Vagina (tissue), 2 donors: ENCODE measurements around the gene DNAH9. TPM values are rescaled to one million over a fixed set of nuclear protein-coding genes. Genes with fewer than 3 reads are reported as not detected.
A peak's percentile ranks its signal among the peaks of the same experiment; 100 is the strongest.

ENCODE experiments used
- DNase-seq, 2 donors: peaks; one replicate each; pipeline ENCODE4 v3.0.0-alpha.2; 2017; ENCODE audit errors: extremely low spot score in 2 of 2
- H3K27ac ChIP-seq: fragments of 200-600 bp; sonication (generic); one replicate; pipeline ENCODE4 v1.5.1; 2019
- H3K27me3 ChIP-seq: fragments of 200-600 bp; sonication (generic); one replicate; pipeline ENCODE4 v1.5.1; 2019
- H3K36me3 ChIP-seq, 2 donors: fragments of 200-600 bp; sonication (generic); one replicate each; pipeline ENCODE4 v1.5.1; 2017 to 2019
- H3K4me1 ChIP-seq: fragments of 200-600 bp; sonication (generic); one replicate; pipeline ENCODE4 v1.5.1; 2019
- H3K4me3 ChIP-seq, 2 donors: fragments of 200-600 bp; sonication (generic); 1 replicate in 1 of 2; 2 replicates in 1 of 2; pipeline ENCODE4 v1.5.1; 2016 to 2019
- H3K9me3 ChIP-seq: fragments of 200-600 bp; sonication (generic); one replicate; pipeline ENCODE4 v1.5.1; 2019
- POLR2A ChIP-seq, 2 donors: fragments of 450-650 bp; IDR thresholded peaks; one replicate each; pipeline ENCODE4 v1.6.1; 2017; ENCODE audit warnings: antibody characterized with exemption in 2 of 2, mild to moderate bottlenecking in 2 of 2, moderate library complexity in 2 of 2
- POLR2AphosphoS5 ChIP-seq, 2 donors: sonication (generic); formaldehyde crosslinking; IDR thresholded peaks; one replicate each; pipeline ENCODE4 v1.9.0; 2017; ENCODE audit warnings: antibody characterized with exemption in 2 of 2, mild to moderate bottlenecking in 2 of 2, low read depth in 1 of 2; ENCODE audit not compliant: insufficient read depth in 1 of 2
- intact Hi-C: fragments of 100-400 bp; cut with DNase I; formaldehyde crosslinking; loops from one replicate; pipeline ENCODE4 v1.15.1; 2023
- total RNA-seq: library from RNA; depleted of rRNA; stranded (reverse); fragments of >200 nt; gene quantifications from one replicate; pipeline ENCODE4 v1.2.3, GENCODE V29; 2016
- TF ChIP-seq, protein P1 (sequence below), 3 experiments: fragments of 450-650 bp in 2 of 3; fragments of 200-600 bp in 1 of 3; sonication (generic) in 1 of 3; IDR thresholded peaks; one replicate each; pipeline ENCODE4 v1.5.1; 2017 to 2019; ENCODE audit warnings: antibody characterized with exemption in 3 of 3, mild to moderate bottlenecking in 2 of 3, moderate library complexity in 2 of 3

DNAH9 gene
- total RNA-seq, 1 donor from 2014 or later: not detected

DNA sequence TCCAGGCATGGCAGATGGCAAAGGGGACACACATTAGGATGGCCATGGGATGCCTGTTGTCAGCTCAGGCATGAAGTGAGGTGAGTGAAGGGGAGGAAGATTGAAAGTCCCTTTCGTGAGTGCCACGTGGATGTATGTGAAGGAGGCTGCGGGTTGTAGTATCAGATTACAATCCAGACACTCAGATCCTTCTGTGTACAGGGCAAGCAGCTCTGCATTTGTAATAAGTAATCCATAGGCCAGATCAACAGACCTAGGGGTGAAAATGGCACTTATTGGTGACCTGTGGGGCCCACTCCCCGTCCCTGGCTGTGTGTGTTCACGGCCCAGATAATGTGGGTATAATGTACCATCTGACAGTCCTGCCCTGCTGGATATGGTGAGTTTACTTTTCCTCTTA is 159.5 kb downstream of the DNAH9 start:
- H3K36me3 ChIP-seq: no peaks in the 10 kb centered on the region
- H3K27ac ChIP-seq: no peak overlapping the region
- H3K4me3 ChIP-seq: no peak overlapping the region
- H3K9me3 ChIP-seq: no peaks in the 10 kb centered on the region
- H3K27me3 ChIP-seq: no peaks in the 10 kb centered on the region
- intact Hi-C loops: no loop called here
- no peaks in the 10 kb centered on the region for H3K4me1 ChIP-seq
- no peak for DNase-seq
- TF ChIP-seq POLR2AphosphoS5 (IDR thresholded peaks at IDR 0.05; ENCODE audit: insufficient read depth in 1 of 2, low read depth in 1 of 2): no peak
- TF ChIP-seq POLR2A (IDR thresholded peaks at IDR 0.05): no peak
- TF ChIP-seq, protein P1, sequence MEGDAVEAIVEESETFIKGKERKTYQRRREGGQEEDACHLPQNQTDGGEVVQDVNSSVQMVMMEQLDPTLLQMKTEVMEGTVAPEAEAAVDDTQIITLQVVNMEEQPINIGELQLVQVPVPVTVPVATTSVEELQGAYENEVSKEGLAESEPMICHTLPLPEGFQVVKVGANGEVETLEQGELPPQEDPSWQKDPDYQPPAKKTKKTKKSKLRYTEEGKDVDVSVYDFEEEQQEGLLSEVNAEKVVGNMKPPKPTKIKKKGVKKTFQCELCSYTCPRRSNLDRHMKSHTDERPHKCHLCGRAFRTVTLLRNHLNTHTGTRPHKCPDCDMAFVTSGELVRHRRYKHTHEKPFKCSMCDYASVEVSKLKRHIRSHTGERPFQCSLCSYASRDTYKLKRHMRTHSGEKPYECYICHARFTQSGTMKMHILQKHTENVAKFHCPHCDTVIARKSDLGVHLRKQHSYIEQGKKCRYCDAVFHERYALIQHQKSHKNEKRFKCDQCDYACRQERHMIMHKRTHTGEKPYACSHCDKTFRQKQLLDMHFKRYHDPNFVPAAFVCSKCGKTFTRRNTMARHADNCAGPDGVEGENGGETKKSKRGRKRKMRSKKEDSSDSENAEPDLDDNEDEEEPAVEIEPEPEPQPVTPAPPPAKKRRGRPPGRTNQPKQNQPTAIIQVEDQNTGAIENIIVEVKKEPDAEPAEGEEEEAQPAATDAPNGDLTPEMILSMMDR (IDR thresholded peaks at IDR 0.05): no peak

DNA sequence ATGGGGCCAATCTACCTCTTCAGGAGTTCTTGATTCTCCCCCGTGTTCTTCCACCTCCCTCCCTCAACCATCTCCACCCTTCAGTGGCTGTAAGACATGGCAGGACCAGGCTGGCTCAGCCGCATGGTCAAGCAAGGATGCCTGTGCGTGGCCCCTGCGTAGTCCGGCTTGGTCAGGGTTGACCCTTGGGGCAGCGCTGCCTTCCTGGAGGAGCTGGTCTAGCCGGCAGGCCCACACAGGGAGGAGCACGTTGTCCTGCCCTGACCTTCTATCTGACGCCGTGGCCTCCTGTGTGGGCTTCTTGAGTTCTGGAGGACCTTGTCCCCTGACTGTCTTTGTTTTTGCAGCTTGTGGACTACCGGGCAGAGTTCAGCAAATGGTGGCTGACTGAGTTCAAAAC is 169.8 kb downstream of the DNAH9 start:
- no peak for DNase-seq
- no peak overlapping the region for H3K27ac ChIP-seq
- no peaks in the 10 kb centered on the region for H3K9me3 ChIP-seq
- no peak overlapping the region for H3K4me3 ChIP-seq
- TF ChIP-seq, protein P1 (IDR thresholded peaks at IDR 0.05): no peak
- no peaks in the 10 kb centered on the region for H3K27me3 ChIP-seq
- no peaks in the 10 kb centered on the region for H3K36me3 ChIP-seq
- no peaks in the 10 kb centered on the region for H3K4me1 ChIP-seq
- intact Hi-C loops: loop anchor here (10.0 kb wide), 1 partner anchor 57 kb away; no protein-coding TSS in a partner anchor

DNA sequence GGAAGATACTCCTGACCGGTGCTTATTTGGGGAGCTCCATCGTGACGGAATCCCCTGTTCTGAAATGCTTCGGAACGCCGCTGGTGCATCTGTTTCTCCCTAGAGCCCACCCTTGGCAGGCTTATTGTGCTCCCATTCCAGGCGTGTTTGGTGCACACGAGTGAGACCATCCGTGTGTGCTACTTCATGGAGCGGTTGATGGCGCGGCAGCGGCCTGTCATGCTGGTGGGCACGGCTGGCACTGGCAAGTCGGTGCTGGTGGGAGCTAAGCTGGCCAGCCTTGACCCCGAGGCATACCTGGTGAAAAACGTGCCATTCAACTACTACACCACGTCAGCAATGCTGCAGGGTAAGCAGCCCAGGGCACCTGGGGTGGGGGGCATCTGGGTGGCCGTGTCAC is 170.7 kb downstream of the DNAH9 start:
- intact Hi-C loops: loop anchor here (10.0 kb wide), 1 partner anchor 56 kb away; no protein-coding TSS in a partner anchor

DNA sequence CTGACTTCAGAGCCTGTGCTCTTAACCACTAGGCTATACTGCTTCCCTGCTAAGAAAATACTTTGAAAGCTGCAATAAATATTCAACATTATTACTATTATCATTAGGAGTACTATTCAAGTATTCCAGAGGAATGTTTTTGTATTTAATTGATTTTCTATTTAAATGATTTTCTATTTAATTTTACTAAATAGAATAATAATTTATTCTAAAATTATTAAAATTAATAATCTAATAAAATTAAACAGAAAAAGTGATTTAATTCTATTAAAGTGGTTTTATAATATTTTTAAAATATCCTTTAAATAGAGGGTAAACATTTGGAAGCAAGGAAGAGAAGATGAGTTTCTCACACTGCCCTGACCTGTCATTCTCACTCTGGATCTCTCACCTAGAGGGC is 173.8 kb downstream of the DNAH9 start:
- intact Hi-C loops: no loop called here
- H3K4me1 ChIP-seq: no peaks in the 10 kb centered on the region
- H3K27ac ChIP-seq: no peak overlapping the region
- no peaks in the 10 kb centered on the region for H3K36me3 ChIP-seq
- no peak overlapping the region for H3K4me3 ChIP-seq
- TF ChIP-seq POLR2AphosphoS5 (IDR thresholded peaks at IDR 0.05; ENCODE audit: insufficient read depth in 1 of 2, low read depth in 1 of 2) (no peak), POLR2A (IDR thresholded peaks at IDR 0.05) (no peak)
- TF ChIP-seq, protein P1 (IDR thresholded peaks at IDR 0.05): no peak
- no peak for DNase-seq
- no peaks in the 10 kb centered on the region for H3K27me3 ChIP-seq
- H3K9me3 ChIP-seq: no peaks in the 10 kb centered on the region

More for the DNA sequence above, 170.7 kb downstream of the DNAH9 start:
- no peaks in the 10 kb centered on the region for H3K4me1 ChIP-seq
- no peak overlapping the region for H3K27ac ChIP-seq
- H3K4me3 ChIP-seq: no peak overlapping the region
- H3K36me3 ChIP-seq: no peaks in the 10 kb centered on the region
- H3K27me3 ChIP-seq: no peaks in the 10 kb centered on the region
- no peaks in the 10 kb centered on the region for H3K9me3 ChIP-seq
- TF ChIP-seq, protein P1 (IDR thresholded peaks at IDR 0.05): no peak
- no peak for TF ChIP-seq POLR2AphosphoS5 (IDR thresholded peaks at IDR 0.05; ENCODE audit: insufficient read depth in 1 of 2, low read depth in 1 of 2)
- TF ChIP-seq POLR2A (IDR thresholded peaks at IDR 0.05): no peak
- no peak for DNase-seq

DNA sequence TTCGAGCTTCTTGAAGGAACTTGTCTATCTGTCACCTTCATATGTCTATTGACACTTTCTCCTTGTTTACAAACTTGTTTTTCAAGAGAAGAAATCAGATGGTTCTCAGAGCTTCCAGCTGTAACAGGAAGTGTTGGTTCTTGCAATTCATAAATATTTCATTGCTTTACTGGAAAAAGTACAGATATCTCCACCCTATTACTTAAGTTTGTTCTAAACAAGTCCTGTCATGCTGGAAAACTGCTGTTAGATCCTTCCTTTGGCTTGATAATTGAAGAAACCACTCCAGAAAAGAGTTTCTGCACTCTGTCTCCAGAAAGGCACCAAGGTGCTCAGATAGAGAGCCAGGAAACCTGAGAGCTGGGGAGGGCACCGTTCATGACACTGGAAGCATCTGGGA is 181.6 kb downstream of the DNAH9 start:
- Histone ChIP-seq H3K4me1 (no peaks in the 10 kb centered on the region), H3K4me3 (no peak overlapping the region), H3K27ac (peak overlapping the region; percentile 24), H3K9me3 (no peaks in the 10 kb centered on the region), H3K27me3 (no peaks in the 10 kb centered on the region), H3K36me3 (no peaks in the 10 kb centered on the region)
- TF ChIP-seq, protein P1 (IDR thresholded peaks at IDR 0.05): no peak
- no peak for TF ChIP-seq POLR2A (IDR thresholded peaks at IDR 0.05)
- peak in 1 of 2 donors; percentile 54 for TF ChIP-seq POLR2AphosphoS5 (IDR thresholded peaks at IDR 0.05; ENCODE audit: insufficient read depth in 1 of 2, low read depth in 1 of 2)
- intact Hi-C loops: no loop called here
- no peak for DNase-seq
